Fibroblast of skin of scalp (primary cell): ENCODE results near the gene MNX1.

Experiments
- DNase-seq: peaks from one replicate; pipeline ENCODE4 v3.0.0-alpha.2; 2013

MNX1 gene

GRCh38 chr7:157032644-157033482, 22.4 kb upstream of the MNX1 start:
- no peak for DNase-seq

- no peak for DNase-seq
Observed at GRCh38 chr7:157032128-157032527, 21.7 kb upstream of the MNX1 start.

- no peak for DNase-seq
Observed at GRCh38 chr7:157028199-157028903, 17.9 kb upstream of the MNX1 start.

GRCh38 chr7:157027568-157028198, 17.2 kb upstream of the MNX1 start:
- DNase-seq: peak; percentile 32

- DNase-seq: no peak
Observed at GRCh38 chr7:157024716-157025115, 14.3 kb upstream of the MNX1 start.

GRCh38 chr7:157023589-157023905, 13.1 kb upstream of the MNX1 start:
- no peak for DNase-seq

GRCh38 chr7:157022681-157023588, 12.5 kb upstream of the MNX1 start:
- no peak for DNase-seq

GRCh38 chr7:157021871-157022680, 11.6 kb upstream of the MNX1 start:
- DNase-seq: no peak

- DNase-seq: no peak
Observed at GRCh38 chr7:157021071-157021870, 10.8 kb upstream of the MNX1 start.

- no peak for DNase-seq
Observed at GRCh38 chr7:157020514-157021070, 10.1 kb upstream of the MNX1 start.

- DNase-seq: no peak
Observed at GRCh38 chr7:157019718-157020451, 9.4 kb upstream of the MNX1 start.

- no peak for DNase-seq
Observed at GRCh38 chr7:157018997-157019608, 8.6 kb upstream of the MNX1 start.

GRCh38 chr7:157018328-157018996, 8.0 kb upstream of the MNX1 start:
- no peak for DNase-seq

GRCh38 chr7:157017603-157018327, 7.3 kb upstream of the MNX1 start:
- DNase-seq: no peak

- no peak for DNase-seq
Observed at GRCh38 chr7:157017149-157017548, 6.7 kb upstream of the MNX1 start.

- no peak for DNase-seq
Observed at GRCh38 chr7:157016352-157017041, 6.0 kb upstream of the MNX1 start.

GRCh38 chr7:157016024-157016351, 5.5 kb upstream of the MNX1 start:
- DNase-seq: no peak
